Right lung (tissue), 5 donors: Measurements from ENCODE around the gene ERGIC1. TPM values are rescaled to one million over a fixed set of nuclear protein-coding genes. Genes with fewer than 3 reads are reported as not detected.

Experiments
- DNase-seq, 2 donors: peaks; one replicate each; pipeline ENCODE4 v3.0.0-alpha.2; 2013
- polyA plus RNA-seq, 5 donors: library from polyadenylated mRNA; unstranded; fragments of 120-200 nt; gene quantifications; one replicate each; pipeline versions ENCODE4 v1.2.1 to v1.2.3, GENCODE V29; 2013; ENCODE audit warnings: inconsistent platforms in 1 of 5, low replicate concordance in 1 of 5; ENCODE audit not compliant: insufficient read length in 5 of 5, insufficient read depth in 1 of 5

ERGIC1 gene
- polyA plus RNA-seq, 5 donors: 112 to 127 (median 121) TPM

- no peak for DNase-seq
These were observed 84.6 kb downstream of the ERGIC1 start for GRCh38 chr5:172918421-172919371.

DNA sequence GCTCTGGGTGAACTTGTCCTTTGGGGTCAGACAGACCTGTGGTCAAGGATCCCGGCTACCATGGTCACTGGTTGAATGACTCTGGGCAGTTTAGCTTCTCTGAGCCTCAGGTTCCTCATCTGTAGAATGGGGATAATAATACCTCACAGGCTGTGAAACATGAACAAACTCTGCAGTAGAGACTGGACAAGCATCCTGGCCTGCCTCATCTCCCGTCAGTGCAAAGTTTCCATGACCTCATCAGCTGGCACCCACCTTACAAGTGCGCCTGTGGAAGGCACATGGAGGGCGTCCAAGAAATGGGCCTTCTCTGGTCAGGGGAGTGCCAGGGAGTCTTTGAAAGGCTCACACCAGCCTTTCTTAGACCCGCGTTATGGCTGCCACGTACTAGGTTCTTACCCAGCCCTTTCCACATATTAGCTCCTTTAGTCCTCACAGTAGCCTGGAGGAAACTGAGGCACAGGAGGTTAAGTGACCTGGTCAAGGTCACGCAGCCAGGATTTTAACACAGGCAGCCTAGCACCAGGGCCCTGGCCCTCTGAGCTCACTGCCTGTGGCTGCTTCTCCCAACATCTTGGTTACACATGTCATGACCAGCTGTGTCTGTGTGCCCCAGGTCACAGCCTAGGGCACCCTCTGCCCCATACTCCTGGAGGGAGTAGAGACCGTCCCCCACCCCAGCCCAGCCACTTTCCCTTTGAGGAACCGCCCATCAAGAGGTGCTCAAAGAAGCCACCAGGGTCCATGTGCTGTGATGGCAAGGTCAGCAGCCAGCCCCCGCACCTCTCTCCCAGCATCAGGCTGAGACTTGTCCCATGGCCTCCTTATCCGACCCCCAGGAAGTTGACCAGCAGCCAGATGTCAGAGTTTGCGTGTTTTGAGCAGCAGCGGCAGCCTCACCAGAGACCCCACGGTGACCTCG lies 85.7 kb downstream of the ERGIC1 start:
- no peak for DNase-seq

DNA sequence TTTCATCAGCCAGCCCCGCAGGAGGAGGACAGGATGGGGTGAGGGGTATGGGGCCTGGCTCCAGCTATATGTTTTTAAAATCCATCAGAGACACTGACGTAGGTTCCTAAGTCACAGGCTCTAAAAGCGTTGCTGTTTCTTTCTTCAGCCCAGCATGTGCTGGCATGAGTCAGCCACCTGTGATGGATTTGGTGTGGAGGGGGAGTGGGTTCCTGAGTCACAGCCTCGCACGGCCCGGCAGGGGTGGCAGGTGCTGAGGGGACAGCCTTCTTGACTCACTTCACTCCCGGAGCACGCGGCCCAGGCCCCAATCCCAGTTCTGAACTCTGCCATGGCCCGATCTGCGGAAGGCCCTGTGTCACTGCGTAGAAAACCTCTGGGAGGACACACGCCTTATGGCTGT lies 86.4 kb downstream of the ERGIC1 start:
- no peak for DNase-seq

DNA sequence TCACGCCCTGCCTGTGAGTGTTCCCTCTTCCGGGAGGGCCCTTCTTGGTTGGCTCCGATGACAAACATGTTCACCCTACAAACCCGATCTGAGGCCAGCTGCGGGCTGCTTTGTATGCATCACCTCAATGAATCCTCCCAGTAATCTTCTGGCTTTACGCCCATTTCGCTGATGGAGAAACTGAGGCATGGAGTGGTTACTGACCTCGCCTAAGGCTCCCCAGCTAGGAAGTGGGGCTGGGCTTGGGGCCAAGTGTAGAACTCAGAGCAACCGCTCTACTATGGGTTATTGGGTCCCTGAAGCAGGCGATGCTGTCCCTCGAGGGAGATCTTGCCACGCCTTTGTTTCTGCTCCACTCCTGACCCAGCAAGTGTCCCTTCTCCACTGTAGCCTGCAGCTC lies 86.9 kb downstream of the ERGIC1 start:
- DNase-seq: no peak

GRCh38 chr5:172921906-172922305 lies 87.9 kb downstream of the ERGIC1 start:
- DNase-seq: no peak

- no peak for DNase-seq
These were observed 89.5 kb downstream of the ERGIC1 start for GRCh38 chr5:172923539-172923938.

GRCh38 chr5:172925336-172925948 lies 91.4 kb downstream of the ERGIC1 start:
- no peak for DNase-seq

DNA sequence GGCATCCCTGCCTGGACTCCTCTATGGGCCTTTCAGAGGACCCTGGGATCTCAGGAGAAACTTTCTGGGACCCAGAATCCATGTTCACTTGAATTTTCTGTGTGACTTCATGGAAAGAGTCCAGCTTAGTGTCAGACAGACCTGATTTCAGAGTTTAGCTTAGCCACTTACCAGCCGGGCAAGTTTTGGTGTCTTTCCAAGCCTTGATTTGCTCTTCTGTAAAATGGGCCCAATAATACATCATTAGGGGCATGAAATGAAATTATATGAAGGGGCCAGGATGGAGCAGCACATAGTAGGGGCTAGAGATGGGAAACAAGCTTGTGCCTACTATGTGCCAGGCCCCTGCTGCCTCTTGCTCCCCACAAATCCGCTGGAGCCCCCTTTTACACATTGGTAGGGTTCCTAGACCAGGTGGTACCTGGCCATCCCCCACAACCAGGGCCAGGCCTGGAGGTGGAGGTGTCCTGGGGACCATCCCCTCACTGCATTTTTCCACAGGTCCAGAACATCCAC lies 92.0 kb downstream of the ERGIC1 start:
- no peak for DNase-seq

- no peak for DNase-seq
These were observed 92.7 kb downstream of the ERGIC1 start for GRCh38 chr5:172926796-172927195.

DNA sequence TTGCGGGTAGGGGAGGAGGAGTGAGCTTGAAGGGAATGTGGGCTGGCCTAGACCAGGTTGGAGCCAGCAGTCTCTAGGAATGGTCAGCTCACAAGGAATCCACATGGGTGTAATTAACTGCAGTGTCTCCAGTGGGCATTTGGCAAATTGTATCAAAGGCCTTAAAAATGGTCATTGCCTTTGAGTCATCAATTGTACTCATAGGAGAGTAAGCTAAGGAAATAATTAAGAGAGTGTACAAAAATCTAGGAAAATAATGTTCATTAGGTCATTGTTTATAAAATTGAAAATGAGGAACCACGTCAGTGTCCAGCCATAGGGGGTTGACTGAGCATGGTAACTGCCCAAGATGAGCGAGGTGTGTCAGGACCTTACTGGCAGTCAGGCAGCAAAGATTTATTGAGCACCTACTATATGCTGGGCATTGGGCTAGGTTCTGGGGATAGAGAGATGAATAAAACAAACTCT lies 95.4 kb downstream of the ERGIC1 start:
- no peak for DNase-seq

- DNase-seq: no peak
These were observed 97.0 kb downstream of the ERGIC1 start for GRCh38 chr5:172931001-172931536.

GRCh38 chr5:172932313-172933017 lies 98.4 kb downstream of the ERGIC1 start:
- DNase-seq: no peak

DNA sequence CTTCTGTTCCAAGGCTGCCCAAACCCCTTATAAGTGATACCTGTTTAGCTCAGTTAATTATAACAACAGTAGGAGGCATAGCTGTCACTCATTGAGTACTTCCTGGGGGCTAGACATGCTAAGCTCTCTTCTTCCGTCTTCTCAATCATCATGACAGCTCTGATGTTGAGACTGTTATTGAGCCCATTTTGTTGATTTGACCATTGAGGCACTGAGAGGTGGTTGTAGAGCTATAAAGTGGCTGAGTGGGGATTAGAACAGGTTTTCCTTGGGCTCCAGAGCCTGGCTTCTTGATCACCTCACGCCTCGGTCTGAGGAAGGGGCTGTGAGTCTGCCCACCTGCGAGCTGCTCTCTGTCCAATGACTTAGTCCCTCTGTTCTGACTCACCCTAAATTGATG lies 99.2 kb downstream of the ERGIC1 start:
- DNase-seq: no peak

- no peak for DNase-seq
These were observed 101.0 kb downstream of the ERGIC1 start for GRCh38 chr5:172935096-172935495.

DNA sequence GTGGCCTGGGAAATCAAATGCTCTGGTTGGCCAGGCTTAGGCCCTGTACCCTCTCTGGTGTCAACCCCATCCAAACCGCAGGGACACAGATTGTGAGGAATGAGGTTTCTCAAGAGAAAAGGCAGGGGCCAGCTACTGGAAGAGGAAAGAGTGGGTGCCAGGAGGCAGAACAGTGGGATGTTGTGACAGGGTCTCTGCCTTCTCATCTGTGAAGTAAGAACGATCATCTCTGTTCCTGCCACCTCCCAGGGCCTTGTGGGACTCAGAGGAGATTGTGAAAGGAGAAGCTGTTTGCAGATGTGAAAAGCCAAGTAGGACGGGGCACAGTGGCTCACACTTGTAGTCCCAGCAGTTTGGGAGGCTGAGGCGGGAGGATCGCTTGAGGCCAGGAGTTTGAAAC lies 102.3 kb downstream of the ERGIC1 start:
- no peak for DNase-seq

GRCh38 chr5:172939071-172939470 lies 105.0 kb downstream of the ERGIC1 start:
- DNase-seq: no peak

DNA sequence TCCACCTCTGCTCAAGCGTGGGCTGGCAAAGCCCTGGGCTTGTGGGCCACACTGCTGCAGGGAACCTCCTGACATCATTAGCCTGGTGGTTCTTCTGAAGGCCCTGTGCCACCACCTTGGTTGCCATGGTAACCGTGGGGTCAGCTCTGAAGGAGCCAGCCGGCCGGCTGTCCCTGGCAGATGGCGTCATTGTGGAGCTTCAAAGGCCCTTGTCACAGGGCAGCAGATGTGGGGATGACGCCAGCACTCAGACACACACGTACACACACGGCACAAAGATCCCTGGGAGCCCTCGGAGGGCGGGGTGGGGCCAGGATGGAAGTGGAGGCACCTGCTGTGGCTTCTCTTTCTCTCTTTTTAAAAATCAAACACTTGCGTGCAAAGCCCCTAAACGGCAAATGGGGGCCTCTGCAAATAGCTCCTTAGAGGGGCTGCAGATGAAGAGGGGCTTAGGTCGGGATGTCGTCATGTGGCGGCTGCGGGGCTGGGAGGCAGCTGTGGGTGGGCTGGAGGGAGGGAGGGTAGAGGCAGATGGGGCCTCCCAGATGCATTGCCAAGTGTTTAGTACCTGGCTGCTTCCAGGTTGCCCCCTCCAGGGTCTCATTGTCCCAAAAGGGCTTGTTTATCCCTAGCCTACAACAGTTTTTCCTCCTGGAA lies 105.7 kb downstream of the ERGIC1 start:
- DNase-seq: no peak

- DNase-seq: no peak
These were observed 106.4 kb downstream of the ERGIC1 start for GRCh38 chr5:172940268-172941066.

DNA sequence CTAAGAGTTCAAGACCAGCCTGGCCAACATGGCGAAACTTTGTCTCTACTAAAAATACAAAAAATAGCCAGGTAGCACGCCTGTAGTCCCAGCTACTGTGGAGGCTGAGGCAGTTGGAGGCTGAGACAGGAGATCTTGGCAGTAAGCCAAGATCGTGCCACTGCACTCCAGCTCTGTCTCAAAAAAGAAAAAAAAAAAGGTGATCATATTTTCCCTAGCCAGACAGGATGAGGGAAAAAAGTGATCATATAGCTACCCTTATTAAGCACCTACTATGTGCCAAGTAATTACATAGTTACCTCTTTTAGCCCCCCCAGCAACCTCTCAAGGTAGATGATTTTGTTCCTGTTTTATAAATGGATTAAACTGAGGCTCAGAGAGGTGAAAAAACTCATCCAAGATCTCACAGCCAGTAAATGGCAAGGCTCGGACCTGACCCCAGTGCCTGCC lies 107.0 kb downstream of the ERGIC1 start:
- no peak for DNase-seq
